HL-60/S4 treated with phorbol 12-myristate 13-acetate at 8.2 ng/mL for 4 days and 3 days (cell line): ENCODE results near the gene ATP11A.
"Not testable (repeated sequence)": the region's sequence is repeated elsewhere in the genome, so short reads cannot be mapped to it uniquely, and the experiment has no call there.

Experiments used
- in situ Hi-C: fragments of 300-500 bp; cut with MboI; formaldehyde crosslinking; loops from 2 replicates; pipeline ENCODE4 v1.15.0; 2022; ENCODE audit warnings: low sequenced_read_pairs

Gene ATP11A

DNA sequence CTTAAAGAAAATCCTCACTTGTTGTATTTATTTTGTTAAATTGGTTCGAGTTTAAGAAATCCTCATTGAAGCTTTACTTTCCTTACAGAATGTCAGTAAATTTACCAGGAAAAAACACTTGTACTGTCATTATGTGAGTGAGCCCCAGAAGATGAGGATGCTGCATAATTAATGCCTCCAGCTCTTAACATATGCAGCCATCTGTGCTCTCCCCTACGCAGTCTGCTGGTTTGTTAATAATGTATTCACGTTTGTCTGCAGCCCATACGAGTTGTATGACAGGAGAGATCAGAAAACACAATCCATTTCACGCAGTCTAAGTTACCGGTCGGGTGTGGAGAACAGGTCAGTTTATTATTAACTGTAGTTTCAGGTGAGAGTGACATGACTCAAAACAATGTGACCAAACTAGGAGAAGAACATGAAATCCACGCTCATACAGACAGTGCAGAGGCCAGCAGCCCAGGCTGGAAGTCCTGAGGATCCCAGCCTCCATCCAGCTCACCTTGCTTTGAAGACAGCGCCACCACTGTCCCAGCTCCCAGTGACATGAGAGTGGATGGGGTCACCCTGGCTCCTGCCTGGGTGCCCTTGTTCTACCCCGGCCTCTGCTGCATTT lies 19.8 kb upstream of the ATP11A start:
- in situ Hi-C loops = no loop called here

- in situ Hi-C loops = no loop called here
Measured at GRCh38 chr13:112670864-112671263, 19.0 kb upstream of the ATP11A start.

DNA sequence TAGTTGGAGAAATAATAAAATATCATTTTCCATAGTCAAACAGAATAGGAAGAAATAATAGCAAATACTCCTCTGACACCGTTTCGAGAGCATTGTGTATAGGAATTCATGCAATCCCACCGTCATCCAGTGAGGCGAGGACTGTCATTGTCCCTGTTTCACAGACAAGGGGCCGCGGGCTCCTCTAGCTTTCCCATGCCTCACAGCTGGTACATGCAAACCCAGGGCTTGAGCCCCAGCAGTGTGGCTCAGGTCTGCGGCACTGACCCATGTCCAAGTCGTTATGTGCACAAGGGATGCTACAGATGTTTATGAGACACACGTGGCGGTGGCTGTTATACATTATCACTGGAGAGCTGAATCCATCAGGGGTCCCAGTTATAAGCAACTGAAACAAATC lies 18.5 kb upstream of the ATP11A start:
- in situ Hi-C loops = no loop called here

DNA sequence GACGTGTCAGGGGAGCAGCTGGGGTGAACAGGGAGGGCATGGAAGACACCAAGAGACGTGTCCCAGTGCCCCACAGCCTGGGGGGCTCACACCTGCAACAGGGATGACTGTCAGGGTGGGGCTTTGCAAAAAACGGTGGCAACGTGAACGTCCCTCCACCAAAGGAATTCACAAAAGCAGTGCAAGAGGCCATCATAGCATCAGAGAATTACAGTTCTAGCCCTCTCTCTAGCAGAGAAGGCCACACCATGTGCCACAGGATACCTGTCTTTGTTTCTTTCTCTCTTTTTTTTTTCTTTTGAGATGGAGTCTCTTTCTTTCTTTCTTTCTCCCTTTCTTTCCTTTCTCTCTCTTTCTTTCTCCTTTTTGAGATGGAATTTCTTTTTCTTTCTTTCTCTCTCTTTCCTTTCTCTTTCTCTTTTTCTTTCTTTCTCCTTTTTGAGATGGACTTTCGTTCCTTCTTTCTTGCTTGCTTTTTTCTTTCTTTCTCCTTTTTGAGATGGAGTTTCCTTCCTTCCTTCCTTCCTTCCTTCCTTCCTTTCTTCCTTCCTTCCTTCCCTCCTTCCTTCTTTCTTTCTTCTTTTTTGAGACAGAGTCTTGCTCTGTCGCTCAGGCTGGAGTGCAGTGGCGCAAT lies 17.1 kb upstream of the ATP11A start:
- in situ Hi-C loops = no loop called here

DNA sequence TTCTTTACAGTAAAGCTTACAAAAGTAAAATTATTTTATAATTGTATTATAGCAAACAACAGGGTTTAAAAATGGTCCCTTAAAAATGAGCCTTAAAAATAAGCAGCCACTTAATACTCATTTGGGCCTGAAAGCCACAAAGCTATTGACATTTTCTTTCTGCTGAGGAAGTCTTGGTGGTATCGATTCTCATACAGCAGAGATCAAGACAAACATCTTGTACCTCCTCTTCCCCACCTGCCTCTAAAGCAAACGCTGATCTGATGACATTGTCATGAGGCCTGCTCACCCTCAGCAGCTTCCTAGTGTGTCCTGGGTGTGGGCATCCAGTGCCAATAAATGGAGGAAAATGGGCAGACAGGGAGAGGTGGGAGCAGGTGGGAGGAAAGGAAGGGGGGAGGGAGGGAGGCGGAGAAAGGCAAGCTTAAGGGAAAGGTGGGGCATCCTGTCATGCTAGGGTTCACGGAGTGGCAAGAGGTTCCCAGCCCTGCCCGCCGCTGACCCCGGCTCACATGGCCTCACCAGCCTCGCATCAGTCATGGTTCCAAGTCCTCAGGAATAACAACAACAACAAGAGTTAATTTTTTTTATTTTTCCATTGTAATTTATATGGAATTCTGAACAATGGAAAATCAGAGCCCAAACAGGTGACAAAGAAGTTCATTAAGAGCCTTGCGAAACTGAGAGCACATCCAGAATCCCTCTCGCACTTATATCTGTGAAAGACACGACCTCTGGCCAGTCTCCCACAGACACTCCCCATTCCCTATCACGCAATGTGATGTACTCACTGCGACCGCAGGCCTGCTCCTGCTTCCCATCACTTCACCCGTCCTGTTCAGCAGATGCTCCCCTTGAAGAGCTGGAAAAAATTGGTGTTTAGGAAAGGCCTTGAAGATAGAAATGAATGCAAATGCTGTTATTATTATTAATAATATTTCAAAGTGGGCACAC lies 15.1 kb upstream of the ATP11A start:
- in situ Hi-C loops = no loop called here

DNA sequence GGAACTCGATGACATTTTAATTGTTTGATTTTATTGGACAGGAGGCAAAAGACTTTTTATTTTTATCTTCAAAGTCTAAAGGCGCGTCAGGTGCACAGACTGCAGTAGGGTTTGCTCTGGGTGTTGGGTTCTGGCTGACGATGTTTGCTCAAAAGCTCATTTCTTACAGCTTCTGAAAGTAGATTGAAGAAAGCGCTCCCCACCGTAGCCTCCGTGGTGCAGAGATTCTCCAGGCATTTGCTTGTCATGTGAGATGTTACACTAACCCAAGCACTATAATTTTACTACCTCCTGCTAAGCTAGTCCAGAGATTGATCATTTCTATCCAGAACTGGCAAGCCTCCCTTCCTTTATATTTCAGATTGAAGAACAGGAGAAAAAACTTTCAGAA lies 14.5 kb upstream of the ATP11A start:
- in situ Hi-C loops = no loop called here

GRCh38 chr13:112677421-112677962 lies 12.3 kb upstream of the ATP11A start:
- in situ Hi-C loops = not testable (repeated sequence)

DNA sequence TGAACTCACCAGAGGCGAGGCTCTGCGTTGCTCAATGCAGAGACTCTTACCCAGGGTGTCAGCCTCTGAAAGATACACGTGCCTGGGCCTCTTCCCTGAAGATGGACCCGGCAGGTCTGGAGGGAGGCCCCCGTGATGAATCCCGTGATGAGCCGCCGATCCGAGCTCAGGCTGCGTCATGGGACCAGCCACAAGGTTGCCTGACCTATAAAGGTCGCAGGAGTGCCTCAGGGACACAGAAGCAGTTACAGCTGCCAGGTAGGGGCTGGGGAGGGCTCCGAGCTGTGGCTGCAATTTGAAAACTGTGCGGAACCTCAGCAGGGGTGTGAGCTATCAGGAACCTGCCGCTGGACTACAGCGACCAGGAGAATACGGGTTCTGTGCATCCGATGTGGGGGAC lies 10.5 kb upstream of the ATP11A start:
- in situ Hi-C loops = no loop called here

GRCh38 chr13:112679932-112680677 lies 9.7 kb upstream of the ATP11A start:
- in situ Hi-C loops = no loop called here

DNA sequence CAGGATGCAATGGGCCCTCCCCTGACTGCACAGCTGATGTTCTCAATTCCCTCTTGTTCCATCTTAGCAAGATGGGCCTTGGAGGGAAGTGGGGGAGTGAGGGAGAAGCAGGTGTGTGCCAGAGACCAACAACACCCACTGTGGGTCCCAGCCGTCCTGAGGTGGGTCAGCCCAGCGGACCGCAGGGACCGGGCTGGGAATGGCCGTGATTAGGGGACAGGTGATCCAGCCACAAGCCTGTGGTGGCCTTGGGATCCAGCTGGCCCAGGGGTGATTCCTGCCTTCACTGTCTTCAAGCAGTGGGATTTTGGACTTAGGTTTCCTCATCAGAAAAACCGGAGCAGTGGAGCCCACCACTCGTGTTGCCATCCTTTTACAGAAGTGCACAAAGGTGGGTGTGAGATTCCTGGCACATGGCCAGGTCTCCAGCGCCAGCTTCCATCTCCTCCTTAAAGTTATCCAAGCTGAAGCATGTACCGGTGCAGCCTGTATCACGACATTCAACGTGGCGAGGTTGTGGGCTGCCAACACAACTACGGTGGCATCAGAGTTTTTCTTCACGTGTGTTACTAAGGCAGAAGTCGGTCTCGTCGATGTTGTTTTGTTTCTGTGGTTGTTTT lies 9.0 kb upstream of the ATP11A start:
- in situ Hi-C loops = no loop called here

DNA sequence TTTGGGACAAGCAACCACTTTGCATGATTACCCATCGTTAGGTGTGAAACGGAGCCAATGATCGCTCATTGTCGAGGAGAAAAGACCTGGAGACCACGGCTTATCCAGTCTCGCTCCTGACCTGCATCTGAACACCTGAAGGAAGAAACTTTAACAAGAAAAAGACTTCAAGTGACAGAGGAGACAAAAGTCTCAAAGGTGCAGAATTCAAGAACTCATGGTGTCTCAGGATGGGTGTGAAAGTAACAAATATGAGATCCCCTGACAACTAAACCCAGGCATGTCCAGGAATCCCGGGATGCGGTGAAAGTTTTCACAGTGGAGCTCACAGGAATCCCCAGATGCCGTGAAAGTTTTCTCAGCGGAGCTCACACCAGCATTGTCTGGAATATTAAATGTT lies 6.3 kb upstream of the ATP11A start:
- in situ Hi-C loops = no loop called here

- in situ Hi-C loops = no loop called here
Measured at GRCh38 chr13:112684071-112684845, 5.6 kb upstream of the ATP11A start.

DNA sequence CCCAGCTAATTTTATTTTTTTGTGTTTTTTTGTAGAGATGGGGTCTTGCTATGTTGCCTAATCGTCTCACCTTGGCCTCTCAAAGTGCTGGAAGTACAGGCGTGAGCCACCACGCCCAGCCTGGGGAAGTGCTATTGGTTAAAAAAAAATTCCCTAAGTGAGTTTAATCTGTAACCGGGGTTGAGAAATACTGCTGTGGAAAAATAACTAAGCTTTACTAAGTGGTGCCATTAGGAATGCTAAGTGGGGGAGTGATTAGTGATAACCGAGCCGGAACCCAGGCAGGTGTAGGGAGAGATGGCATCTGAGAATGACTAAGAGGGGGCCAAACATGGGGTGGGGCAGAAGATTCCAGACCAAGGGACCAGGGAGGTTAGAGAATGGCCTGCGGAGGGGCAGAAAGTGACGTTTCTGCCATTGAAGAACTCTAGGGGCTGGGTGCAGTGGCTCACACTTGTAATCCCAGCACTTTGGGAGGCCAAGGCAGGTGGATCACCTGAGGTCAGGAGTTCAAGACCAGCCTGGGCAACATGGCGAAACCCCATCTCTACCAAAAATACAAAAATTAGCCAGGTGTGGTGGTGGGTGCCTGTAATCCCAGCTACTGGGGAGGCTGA lies 4.5 kb upstream of the ATP11A start:
- in situ Hi-C loops = not testable (repeated sequence)

- in situ Hi-C loops = no loop called here
Measured at GRCh38 chr13:112685896-112686295, 3.9 kb upstream of the ATP11A start.

- in situ Hi-C loops = no loop called here
Measured at GRCh38 chr13:112686364-112686763, 3.5 kb upstream of the ATP11A start.

- in situ Hi-C loops = no loop called here
Measured at GRCh38 chr13:112686987-112687386, 2.9 kb upstream of the ATP11A start.

DNA sequence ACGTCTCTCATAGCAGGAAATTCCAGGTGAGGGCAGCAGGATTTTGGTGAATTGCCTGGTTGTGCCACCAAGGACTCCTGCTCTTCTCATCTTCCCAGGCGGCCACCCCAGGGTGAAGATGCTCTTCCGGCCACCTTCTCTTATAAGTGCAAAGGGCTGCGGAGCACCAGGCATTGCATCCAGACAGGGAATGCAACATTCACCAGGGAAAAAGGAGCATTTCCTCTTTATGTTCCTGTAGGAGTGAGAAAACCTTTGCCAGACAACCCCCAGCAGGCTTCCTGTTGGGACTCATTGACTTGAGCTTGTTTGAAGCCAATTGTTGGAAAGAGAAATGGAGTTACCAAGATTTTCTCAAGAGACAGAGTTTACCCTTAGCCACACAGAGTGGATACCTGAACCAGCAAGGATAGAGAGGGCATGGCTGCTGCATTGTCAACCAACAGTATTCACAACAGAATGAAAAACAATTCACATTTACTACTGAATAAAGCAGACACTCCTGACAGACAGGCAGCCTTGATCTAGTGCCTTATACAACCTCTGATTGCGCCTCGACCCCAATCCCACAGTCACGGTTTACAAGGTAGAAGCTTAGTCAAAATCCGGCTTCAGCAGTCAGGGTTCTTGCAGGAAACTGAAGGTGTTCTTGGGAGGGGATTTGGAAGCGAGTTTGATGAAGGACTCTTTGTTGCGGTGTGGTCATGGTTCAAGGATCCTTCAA lies 1.8 kb upstream of the ATP11A start:
- in situ Hi-C loops = no loop called here

GRCh38 chr13:112688560-112689302 lies 1.1 kb upstream of the ATP11A start:
- in situ Hi-C loops = no loop called here
